Ascending aorta (tissue), 2 donors: ENCODE results near the gene PRR14L. TPM values are rescaled to one million over a fixed set of nuclear protein-coding genes. Genes with fewer than 3 reads are reported as not detected.
A peak's percentile ranks its signal among the peaks of the same experiment; 100 is the strongest.

ENCODE experiments used
- DNase-seq, 2 donors: peaks; one replicate each; pipeline ENCODE4 v3.0.0-alpha.2; 2019; ENCODE audit warnings: low spot score in 2 of 2
- H3K27ac ChIP-seq, 2 donors: fragments of 200-600 bp; sonication (generic); one replicate each; pipeline ENCODE4 v1.5.1; 2016 to 2017; ENCODE audit warnings: mild to moderate bottlenecking in 1 of 2
- H3K27me3 ChIP-seq: fragments of 200-600 bp; sonication (generic); one replicate; pipeline ENCODE4 v1.5.1; 2017
- H3K36me3 ChIP-seq, 2 donors: fragments of 200-600 bp; sonication (generic); one replicate each; pipeline ENCODE4 v1.5.1; 2016
- H3K4me1 ChIP-seq, 2 donors: fragments of 200-600 bp; sonication (generic); one replicate each; pipeline ENCODE4 v1.5.1; 2016 to 2017; ENCODE audit warnings: mild to moderate bottlenecking in 1 of 2
- H3K4me3 ChIP-seq, 2 donors: fragments of 200-600 bp; sonication (generic); one replicate each; pipeline ENCODE4 v1.5.1; 2016 to 2017; ENCODE audit warnings: mild to moderate bottlenecking in 1 of 2
- H3K9me3 ChIP-seq, 2 donors: fragments of 200-600 bp; sonication (generic); one replicate each; pipeline ENCODE4 v1.5.1; 2016
- CTCF ChIP-seq, 3 experiments: fragments of 200-600 bp in 2 of 3; fragments of 450-650 bp in 1 of 3; sonication (generic) in 2 of 3; IDR thresholded peaks; one replicate each; pipeline ENCODE4 v1.5.1; 2016 to 2019; ENCODE audit warnings: antibody characterized with exemption in 3 of 3, mild to moderate bottlenecking in 1 of 3, moderate library complexity in 1 of 3
- intact Hi-C: fragments of 100-400 bp; cut with DNase I; formaldehyde crosslinking; loops from one replicate; pipeline ENCODE4 v1.15.1; 2023
- total RNA-seq: library from RNA; depleted of rRNA; stranded (reverse); fragments of >200 nt; gene quantifications from one replicate; pipeline ENCODE4 v1.1.0, GENCODE V29; 2016

PRR14L gene
- total RNA-seq, 1 donor from 2014 or later = 17.2 TPM

- H3K36me3 ChIP-seq = peaks cover 0 to 4% of the 10 kb centered on the region in 2 donors
- no peak overlapping the region for H3K27ac ChIP-seq
- no peak for DNase-seq
- TF ChIP-seq CTCF (IDR thresholded peaks at IDR 0.05) = no peak
- no peak overlapping the region for H3K4me3 ChIP-seq
- no peaks in the 10 kb centered on the region for H3K9me3 ChIP-seq
- H3K4me1 ChIP-seq = peaks cover 3 to 7% of the 10 kb centered on the region in 2 donors
- no peaks in the 10 kb centered on the region for H3K27me3 ChIP-seq
- intact Hi-C loops = no loop called here
Measured at GRCh38 chr22:31639436-31640039, 110.4 kb downstream of the PRR14L start.

- no peak for TF ChIP-seq CTCF (IDR thresholded peaks at IDR 0.05)
- Histone ChIP-seq H3K4me3 (peak overlapping the region; percentile 4 to 17), H3K4me1 (peaks cover 3 to 7% of the 10 kb centered on the region in 2 donors), H3K9me3 (no peaks in the 10 kb centered on the region), H3K36me3 (no peaks in the 10 kb centered on the region), H3K27me3 (no peaks in the 10 kb centered on the region), H3K27ac (peak overlapping the region; percentile 67 to 85)
- intact Hi-C loops = no loop called here
- no peak for DNase-seq
Measured at GRCh38 chr22:31637891-31638618, 111.9 kb downstream of the PRR14L start.

- H3K36me3 ChIP-seq = no peaks in the 10 kb centered on the region
- H3K27me3 ChIP-seq = no peaks in the 10 kb centered on the region
- H3K4me1 ChIP-seq = peaks cover 3 to 7% of the 10 kb centered on the region in 2 donors
- no peak for TF ChIP-seq CTCF (IDR thresholded peaks at IDR 0.05)
- no peak for DNase-seq
- intact Hi-C loops = no loop called here
- H3K9me3 ChIP-seq = no peaks in the 10 kb centered on the region
- H3K27ac ChIP-seq = peak overlapping the region; percentile 67 to 85
- H3K4me3 ChIP-seq = peak overlapping the region; percentile 4 to 17
Measured at GRCh38 chr22:31637447-31637890, 112.5 kb downstream of the PRR14L start.

GRCh38 chr22:31635638-31636306 is 114.2 kb downstream of the PRR14L start:
- Histone ChIP-seq H3K27ac (no peak overlapping the region), H3K36me3 (no peaks in the 10 kb centered on the region), H3K4me1 (peaks cover 3 to 14% of the 10 kb centered on the region in 2 donors), H3K9me3 (no peaks in the 10 kb centered on the region), H3K4me3 (no peak overlapping the region), H3K27me3 (no peaks in the 10 kb centered on the region)
- no peak for DNase-seq
- intact Hi-C loops = no loop called here
- no peak for TF ChIP-seq CTCF (IDR thresholded peaks at IDR 0.05)

- intact Hi-C loops = loop anchor here (1.0 to 5.0 kb wide), 3 partner anchors 31 to 284 kb away; partner anchors contain the start of genes PATZ1, PISD and SFI1
- H3K4me1 ChIP-seq = peaks cover 4 to 23% of the 10 kb centered on the region in 2 donors
- H3K27me3 ChIP-seq = no peaks in the 10 kb centered on the region
- DNase-seq = no peak
- H3K36me3 ChIP-seq = no peaks in the 10 kb centered on the region
- no peak for TF ChIP-seq CTCF (IDR thresholded peaks at IDR 0.05)
- H3K9me3 ChIP-seq = no peaks in the 10 kb centered on the region
- H3K4me3 ChIP-seq = peak overlapping the region; percentile 63 to 96
- peak overlapping the region; percentile 86 to 91 for H3K27ac ChIP-seq
Measured at GRCh38 chr22:31631436-31631835, 118.5 kb downstream of the PRR14L start.

Other genes with a start within 250 kb of the PRR14L start
- 110 TPM for gene PISD, start 87.9 kb downstream of the PRR14L start, total RNA-seq
- 5.2 TPM for gene DEPDC5, start 3.9 kb upstream of the PRR14L start, total RNA-seq
- 139 TPM for gene YWHAH, start 194.4 kb upstream of the PRR14L start, total RNA-seq